HG03064 (cell line): ENCODE data around the gene LOXL3.
"Not testable (repeated sequence)": the region's sequence is repeated elsewhere in the genome, so short reads cannot be mapped to it uniquely, and the experiment has no call there.

Experiments
- ATAC-seq: cut with Tn5 transposase; IDR thresholded peaks from one replicate; pipeline ENCODE4 v1.9.1; 2021; ENCODE audit warnings: low read depth; ENCODE audit not compliant: unreplicated experiment

Gene LOXL3

DNA sequence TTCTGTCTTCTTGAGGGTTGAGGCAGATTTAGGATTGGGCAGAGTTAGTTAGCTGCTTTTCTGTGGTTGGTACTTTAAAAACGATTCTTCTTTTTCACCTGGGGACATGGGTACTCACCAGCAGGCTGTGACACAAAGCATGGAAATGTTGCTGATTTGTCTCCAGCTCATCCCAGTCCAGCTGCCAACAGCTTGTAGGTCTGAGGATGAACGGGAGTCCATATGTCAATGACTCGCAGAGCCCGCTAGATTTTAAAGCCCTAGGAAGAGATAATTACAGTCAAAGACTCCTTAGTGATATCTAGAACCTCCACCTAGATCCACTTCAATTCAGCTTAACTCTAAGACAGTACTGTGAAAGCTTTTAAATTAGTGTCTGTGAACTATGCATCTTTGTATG, 21.6 kb upstream of the LOXL3 start:
- ATAC-seq, result no peak

DNA sequence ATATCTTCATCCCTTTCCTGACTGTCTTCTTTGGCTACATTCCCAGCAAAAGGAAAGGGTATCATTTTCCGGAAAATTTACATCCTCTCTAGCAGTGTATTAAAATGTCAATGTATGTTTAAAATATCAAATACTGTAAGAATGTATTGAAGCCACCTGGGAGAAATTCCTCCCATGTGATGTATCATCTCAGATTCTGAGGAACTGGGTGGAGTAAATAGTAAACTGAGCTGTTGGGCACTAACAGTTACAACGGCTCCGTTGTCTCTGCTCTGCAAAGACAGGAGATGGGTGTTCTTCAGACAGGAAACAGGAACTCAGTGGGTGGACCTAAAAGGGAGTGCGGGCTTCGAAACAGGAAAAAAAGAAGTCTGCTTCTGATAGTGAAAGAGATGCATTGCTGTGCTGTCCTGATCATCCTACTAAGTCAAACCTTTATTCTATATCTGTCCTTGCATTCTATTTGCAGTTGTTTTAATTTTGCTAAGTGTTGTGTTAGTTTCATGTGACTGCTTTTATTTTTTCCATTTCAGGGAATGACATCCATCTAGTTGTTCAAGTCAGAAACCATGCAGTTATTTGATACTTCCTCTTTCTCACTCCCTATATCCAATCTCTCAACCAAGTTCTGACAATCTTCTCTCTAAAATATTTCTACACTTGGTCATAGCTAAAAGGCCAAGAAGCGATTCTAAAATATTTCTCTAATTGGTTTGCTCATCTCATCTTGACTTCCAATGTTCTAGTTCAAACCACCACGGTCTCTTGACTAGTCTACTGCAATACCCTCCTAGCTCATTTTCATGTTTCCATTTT, 20.2 kb upstream of the LOXL3 start:
- ATAC-seq, result peak; percentile 44

DNA sequence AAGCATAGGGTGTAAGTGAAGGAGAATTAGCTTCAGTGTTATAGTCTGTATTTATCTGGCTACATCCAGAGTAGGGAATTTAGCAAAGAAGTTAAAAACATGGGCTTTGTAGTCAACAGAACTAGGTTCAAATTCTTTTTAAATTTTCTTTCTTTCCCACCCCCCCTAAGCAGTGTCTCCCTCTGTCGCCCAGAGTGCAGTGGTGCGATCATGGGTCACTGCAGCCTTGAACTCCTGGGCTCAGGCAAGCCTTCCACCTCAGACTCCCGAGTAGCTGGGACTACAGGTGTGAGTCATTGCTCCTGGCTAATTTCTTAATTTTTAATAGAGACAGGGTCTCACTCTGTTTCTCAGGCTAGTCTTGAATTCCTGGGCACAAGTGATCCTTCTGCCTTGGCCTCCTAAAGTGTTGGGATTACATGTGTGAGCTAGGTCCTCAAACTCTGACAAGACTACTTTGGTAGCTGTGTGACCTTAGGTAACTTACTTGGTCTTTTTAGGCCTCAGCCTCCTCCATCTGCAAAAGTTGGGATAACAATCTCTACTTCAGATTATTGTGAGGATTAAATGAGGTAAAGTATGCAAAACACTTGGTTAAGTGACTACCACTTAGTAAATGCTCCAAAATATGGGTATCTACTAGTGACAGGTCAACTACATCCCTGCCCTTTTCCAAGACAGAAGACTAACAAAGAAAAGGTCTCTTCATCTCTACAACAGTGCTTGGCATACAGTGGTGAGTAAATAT, 18.6 kb upstream of the LOXL3 start:
- no peak for ATAC-seq

DNA sequence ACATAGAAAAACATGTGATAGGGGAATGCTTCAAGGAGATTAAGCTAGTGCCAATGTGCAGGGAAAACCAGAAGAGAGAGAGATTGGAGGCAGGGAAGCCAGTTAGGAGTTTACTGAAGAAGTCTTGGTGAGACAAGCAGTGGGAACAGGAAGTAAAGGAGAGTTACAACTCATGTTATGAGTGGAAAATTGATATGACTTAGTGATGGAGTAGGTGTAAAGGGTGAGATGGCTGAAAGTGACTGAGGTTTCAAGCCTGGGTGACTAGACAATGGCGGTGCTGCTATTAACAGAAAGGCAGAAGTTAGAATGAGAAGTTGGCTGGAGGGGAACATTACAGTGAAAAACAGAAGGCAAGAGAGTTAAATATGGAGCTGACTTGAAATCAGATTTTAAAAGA, 17.3 kb upstream of the LOXL3 start:
- no peak for ATAC-seq

DNA sequence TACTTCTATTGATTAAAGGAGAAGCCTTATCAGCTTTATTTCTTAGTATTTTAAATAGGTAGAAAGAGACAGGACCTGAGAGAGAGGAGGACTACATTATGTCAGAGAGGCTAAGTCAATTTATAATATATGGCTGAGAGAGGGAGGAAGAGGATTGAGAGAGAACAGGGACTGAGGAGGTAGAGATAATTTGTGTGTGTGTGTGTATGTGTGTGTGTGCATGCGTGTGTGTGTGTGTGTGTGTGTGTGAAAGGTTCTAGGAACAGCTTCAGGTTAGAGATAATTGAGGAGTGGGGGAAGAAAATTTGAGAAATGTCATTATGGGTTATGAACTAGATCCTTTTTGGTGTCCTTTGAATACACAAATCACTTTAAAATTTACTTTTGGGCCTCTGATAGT, 15.9 kb upstream of the LOXL3 start:
- no peak for ATAC-seq

DNA sequence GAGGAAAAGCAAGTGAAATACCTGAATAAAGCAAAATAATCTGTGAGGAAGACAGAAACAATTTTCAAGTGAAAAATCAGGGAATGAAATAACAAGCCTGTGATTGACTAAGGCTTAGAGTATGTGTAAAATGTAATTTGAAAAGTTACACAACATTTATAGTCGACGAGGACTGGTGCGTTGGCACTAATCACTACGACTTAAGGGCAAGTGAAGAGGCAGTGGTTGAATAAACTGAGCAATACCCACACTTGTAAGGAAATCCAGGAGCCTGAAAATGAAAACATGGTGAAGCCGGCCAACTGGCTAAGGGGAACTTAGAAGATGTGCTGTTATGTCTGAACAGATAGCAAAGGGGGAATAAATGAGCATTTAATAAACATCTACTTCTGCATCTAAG, 14.1 kb upstream of the LOXL3 start:
- ATAC-seq, result no peak

DNA sequence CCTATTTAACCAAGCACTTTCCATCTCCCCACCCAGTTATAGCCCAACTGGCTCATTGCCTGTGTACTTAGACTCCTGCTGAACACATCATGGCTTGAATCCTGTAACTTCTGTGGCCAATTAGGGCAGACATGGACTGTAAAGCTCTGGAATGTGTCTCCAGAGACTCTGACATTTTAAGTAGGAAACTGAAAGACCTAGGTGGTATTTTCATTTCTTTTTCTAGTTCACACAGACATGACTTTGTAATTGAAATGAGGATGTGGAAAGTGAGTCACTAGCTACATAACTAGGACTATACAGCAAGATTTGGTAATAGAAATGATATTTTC, 13.0 kb upstream of the LOXL3 start:
- ATAC-seq, result no peak

DNA sequence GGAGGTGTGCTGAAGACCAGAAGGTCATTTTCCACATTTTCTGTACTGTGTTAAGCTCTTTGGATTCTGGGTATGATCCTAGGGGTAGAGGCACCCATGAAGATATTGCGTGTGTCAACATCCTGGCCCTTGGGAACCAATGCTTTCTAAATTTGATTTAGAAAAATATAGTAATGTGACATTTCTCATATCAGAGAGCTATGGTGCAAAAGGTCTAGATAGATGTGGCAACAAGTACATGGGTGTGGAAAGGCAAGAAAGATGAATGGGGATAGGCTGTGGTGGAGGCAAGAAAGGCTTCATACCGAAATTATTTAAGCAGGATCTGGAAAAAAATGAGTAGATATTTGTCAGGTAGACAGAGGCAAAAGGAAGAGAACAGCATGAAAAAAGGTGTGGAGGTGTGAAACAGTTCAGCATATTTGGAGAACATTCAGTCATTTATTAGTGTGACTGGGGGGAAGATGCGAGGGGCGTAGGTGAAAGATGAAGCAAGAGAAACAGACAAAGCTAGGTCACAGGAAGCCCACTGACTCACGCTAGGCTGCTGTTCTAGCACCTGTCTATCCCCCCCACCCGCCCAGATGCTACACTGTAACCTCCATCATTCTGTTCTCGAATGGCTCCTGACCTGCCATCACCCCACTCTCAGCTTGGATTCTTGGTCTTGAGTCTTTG, 12.5 kb upstream of the LOXL3 start:
- ATAC-seq, result no peak

DNA sequence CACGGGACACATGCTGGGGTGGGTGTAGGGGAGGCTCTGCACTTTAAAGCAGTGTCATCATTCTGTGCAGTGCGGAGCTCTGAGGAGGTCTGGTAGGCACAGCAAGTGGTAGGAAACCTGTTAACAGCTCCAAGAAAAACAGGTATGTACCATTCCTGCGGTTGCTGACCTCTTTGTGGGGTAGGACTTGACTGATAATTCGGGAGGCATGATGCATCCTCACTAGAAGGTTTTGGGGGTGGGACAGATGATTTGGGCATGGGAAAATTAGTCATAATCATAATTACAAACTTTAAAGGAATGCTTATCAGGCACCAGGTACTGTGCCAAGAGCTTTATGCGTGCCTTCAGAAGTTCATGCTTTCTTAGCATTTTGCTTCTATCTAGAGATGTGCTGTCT, 10.5 kb upstream of the LOXL3 start:
- no peak for ATAC-seq

DNA sequence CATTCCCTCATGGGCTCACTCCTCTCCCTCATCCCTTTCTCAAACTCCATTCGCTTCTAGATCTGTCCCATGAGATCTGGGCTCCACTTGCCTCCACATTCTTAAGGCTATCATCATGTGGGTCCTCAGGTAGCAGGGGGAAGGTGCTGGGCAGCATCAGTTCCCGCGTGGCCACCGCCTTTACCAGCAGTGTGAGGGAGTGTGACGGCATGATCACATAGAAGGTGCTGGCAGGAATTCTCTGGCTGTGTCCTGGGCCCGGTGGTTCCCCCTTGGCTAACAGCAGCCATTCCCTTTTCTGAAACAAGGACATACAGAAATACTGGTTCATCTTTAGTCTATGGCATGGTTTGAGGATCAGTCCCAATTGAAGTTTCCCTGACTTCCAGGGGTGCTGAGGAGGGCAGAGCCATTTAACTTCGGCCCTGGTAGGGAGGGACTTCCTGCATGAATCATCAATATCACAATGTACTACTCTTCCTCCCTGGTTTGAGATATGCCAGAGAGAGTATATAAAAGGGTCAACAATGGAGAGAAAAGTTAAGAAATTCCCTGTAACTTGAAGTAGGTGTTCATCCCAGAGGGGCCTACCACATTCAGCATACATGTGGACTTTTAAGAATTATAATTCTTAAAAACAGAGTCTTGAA, 8.5 kb upstream of the LOXL3 start:
- ATAC-seq, result no peak

DNA sequence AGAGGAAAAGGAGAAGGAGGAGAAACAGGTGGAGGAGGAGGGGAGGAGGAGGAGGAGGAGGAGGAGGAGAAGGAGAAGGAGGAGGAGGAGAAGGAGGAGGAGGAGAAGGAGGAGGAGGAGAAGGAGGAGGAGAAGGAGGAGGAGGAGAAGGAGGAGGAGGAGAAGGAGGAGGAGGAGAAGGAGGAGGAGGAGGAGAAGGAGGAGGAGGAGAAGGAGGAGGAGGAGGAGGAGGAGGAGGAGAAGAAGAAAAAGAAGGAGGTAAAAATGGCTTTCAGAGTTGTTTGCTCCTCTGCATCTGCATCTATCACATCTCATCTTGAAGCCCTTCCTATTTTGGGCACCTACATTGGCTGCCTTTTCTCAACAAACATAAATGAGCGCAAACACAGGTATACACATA, 7.3 kb upstream of the LOXL3 start:
- not testable (repeated sequence) for ATAC-seq

DNA sequence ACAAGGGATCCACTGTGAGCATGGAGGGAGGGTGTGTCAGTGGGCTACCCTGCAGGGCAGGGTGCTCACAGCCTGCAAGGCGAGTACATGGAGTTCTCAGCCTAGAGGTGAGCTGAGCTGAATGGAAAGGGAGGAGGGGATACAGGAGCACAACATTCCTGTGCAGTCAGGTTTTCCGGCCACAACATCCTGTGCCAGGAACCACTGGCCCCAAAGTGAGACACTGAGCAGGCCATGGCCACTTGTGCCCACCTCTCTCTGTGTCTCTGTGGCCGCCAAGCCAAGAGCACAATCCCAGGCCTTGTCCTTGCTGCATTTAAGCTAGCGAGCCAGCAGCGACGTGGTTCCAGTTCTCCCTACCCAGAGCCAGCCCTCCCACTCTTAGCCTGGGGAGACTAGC, 6.8 kb upstream of the LOXL3 start:
- ATAC-seq, result no peak

DNA sequence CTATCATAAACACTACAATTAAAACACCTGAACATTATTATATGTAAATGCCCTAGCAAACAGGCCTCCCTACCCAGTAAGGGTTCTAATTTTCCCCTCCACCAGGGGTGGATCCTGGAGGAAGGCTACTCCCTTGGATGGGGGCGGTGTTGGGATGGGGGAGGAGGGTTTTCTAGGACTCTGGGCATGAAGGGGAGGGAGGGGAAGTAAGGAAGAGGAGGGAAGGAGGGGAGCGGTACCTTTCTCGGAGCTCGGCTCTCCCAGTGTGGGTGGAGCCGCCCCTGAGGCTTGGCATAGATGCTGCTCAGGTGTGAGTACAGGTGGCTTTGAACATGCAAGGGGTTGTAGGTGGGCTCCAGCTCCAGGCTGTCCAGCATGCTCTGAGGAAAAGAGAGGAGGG, 6.2 kb upstream of the LOXL3 start:
- no peak for ATAC-seq

DNA sequence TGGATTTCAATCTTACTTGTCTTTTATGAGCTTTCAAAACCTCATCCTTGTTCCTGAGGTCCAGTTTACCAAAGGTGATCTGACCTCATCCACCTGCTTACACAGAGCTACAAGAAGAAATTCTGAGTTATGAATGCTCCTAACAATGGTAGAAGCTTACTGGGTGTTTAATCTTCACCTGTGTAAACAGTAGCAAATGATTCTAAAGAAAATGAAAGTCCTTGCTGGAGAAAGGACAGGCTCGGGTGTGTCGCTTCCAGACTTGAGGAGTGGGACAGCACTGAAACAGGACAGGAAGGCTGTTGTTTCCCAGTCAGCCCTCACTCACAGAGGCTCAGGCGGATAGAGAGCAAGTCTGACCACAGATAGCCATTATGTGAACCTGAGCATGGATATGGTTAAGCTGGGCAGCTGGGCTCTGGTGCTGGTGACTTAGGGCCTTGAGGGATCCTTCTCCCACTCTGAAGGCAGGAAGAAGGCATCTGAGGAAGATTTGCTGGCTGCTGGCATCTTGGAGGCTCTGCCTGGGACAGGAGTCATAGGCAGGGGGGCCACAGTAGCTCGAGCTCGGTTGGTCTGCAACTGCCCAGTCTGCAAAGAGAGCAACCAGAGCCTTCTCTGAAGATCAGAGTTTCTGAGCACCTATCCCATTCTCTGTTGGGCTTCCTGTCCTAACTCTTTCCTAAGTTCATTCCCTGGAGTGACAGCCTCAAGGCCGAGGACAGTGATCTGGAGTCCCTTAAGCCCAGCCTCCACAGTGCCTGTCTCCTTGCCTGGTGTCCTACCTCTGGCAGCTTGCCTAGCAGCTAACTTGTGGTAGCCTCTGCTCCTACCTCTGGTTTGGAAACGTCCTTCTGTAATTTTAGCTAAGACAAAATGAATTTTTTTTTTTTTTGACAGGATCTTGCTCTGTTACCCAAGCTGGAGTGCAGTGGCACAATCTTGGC, 4.8 kb upstream of the LOXL3 start:
- ATAC-seq, result no peak

DNA sequence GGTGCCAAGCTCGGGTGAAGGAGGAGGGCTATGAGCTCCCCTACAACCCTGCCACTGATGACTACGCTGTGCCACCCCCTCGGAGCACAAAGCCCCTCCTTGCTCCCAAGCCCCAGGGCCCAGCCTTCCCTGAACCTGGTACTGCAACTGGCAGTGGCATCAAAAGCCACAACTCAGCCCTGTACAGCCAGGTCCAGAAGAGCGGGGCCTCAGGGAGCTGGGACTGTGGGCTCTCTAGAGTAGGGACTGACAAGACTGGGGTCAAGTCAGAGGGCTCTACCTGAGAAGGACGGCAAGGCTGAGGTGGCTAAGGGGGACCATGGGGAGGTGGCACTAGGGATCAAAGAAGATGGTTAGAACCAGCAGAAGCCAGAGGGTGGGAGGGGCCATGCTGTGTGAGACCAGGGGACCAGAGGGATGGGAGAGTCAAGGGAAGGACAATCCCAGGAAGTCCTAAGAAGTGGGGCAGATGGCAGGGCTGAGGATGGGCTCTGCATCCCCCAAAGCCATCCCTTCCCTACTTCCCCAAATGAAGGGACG, 3.2 kb upstream of the LOXL3 start:
- ATAC-seq, result no peak

DNA sequence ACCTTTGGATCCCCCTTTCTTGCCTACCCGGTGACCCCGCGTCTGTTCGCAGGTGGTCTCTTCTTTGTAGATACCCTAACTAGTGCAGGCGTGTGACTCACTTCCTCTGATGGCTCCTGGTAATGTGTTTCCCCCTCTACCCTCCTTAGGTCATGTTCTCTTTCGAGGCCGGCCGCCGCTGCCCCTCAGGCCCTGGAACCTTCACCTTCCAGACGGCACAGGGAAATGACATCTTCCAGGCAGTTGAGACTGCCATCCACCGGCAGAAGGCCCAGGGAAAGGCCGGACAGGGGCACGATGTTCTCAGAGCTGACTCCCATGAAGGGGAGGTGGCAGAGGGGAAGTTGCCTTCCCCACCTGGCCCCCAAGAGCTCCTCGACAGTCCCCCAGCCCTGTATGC, 2.4 kb upstream of the LOXL3 start:
- no peak for ATAC-seq

DNA sequence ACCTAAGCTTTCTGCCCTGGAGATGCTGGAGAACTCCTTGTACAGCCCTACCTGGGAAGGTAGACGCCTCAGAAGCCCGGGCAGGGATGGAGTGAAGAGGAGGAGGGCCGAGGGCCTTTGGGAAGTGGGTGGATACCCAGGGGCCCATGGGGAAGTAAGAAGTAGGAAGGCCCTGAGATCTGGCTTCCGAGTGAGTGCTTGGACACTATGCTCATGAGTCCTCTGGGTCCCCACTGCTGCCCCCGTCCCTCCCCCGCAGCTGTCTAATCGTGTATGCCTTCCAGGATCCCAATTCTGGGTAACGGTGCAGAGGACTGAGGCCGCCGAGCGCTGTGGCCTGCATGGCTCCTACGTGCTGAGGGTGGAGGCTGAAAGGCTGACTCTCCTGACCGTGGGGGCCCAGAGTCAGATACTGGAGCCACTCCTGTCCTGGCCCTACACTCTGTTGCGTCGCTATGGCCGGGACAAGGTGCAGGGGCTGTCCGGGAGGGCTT, 1.9 kb upstream of the LOXL3 start:
- ATAC-seq, result no peak

DNA sequence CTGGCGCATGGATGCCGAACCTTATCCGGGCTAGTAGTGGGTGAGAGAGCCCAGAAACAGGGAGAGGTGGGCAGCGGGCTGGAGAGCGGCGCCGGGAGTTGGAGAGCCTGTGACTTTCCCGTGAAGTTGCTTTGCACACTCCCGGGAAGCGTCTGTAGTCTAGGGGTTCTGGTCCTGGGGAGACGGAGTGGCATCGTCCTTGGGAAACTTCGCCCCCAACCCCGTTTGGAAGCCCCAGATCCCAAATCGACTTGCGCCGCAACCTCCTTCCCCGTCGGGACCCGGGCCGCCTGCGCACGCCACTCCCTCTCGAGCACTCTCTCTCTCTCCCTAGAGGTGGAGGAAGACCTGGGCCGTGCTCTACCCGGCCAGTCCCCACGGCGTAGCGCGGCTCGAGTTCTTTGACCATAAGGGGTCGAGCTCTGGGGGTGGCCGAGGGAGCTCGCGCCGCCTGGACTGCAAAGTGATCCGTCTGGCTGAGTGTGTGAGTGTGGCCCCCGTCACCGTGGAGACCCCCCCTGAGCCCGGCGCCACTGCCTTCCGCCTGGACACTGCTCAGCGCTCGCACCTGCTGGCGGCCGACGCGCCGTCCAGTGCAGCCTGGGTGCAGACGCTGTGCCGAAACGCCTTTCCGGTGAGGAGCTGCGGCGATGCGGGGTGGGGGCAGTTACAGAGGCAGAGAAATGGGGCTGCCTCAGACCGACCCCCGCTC, 1.2 kb upstream of the LOXL3 start:
- no peak for ATAC-seq
